ENCODE measurements around the gene SECISBP2L. TPM values are rescaled to one million over a fixed set of nuclear protein-coding genes. Genes with fewer than 3 reads are reported as not detected.

Gene SECISBP2L
- total RNA-seq, 1 donor from 2014 or later, result 55.0 TPM

GRCh38 chr15:49063402-49064280 lies 17.4 kb upstream of the SECISBP2L start:
- H3K36me3 Mint-ChIP-seq (ENCODE audit: insufficient read depth), result no peaks in the 10 kb centered on the region
- H3K4me1 Mint-ChIP-seq (ENCODE audit: low read depth), result no peaks in the 10 kb centered on the region
- no peak for DNase-seq (ENCODE audit: low spot score, unreplicated experiment)
- H3K9me3 Mint-ChIP-seq (ENCODE audit: low read depth), result no peaks in the 10 kb centered on the region
- no peak overlapping the region for H3K27ac Mint-ChIP-seq
- TF ChIP-seq CTCF (IDR thresholded peaks at IDR 0.05; ENCODE audit: unreplicated experiment), result no peak
- no peak overlapping the region for H3K4me3 Mint-ChIP-seq (ENCODE audit: low read depth)
- no peaks in the 10 kb centered on the region for H3K27me3 Mint-ChIP-seq

GRCh38 chr15:49062900-49063299 lies 16.7 kb upstream of the SECISBP2L start:
- no peak for DNase-seq (ENCODE audit: low spot score, unreplicated experiment)
- no peak for TF ChIP-seq CTCF (IDR thresholded peaks at IDR 0.05; ENCODE audit: unreplicated experiment)
- Mint-ChIP-seq H3K27ac (no peak overlapping the region), H3K9me3 (ENCODE audit: low read depth) (no peaks in the 10 kb centered on the region), H3K4me3 (ENCODE audit: low read depth) (no peak overlapping the region), H3K36me3 (ENCODE audit: insufficient read depth) (no peaks in the 10 kb centered on the region), H3K4me1 (ENCODE audit: low read depth) (no peaks in the 10 kb centered on the region), H3K27me3 (no peaks in the 10 kb centered on the region)

GRCh38 chr15:49060710-49061495 lies 14.7 kb upstream of the SECISBP2L start:
- Mint-ChIP-seq H3K4me3 (ENCODE audit: low read depth) (no peak overlapping the region), H3K27ac (no peak overlapping the region), H3K4me1 (ENCODE audit: low read depth) (no peaks in the 10 kb centered on the region), H3K9me3 (ENCODE audit: low read depth) (no peaks in the 10 kb centered on the region), H3K36me3 (ENCODE audit: insufficient read depth) (no peaks in the 10 kb centered on the region), H3K27me3 (no peaks in the 10 kb centered on the region)
- no peak for DNase-seq (ENCODE audit: low spot score, unreplicated experiment)
- TF ChIP-seq CTCF (IDR thresholded peaks at IDR 0.05; ENCODE audit: unreplicated experiment), result no peak

GRCh38 chr15:49059491-49059890 lies 13.2 kb upstream of the SECISBP2L start:
- TF ChIP-seq CTCF (IDR thresholded peaks at IDR 0.05; ENCODE audit: unreplicated experiment), result no peak
- Mint-ChIP-seq H3K36me3 (ENCODE audit: insufficient read depth) (no peaks in the 10 kb centered on the region), H3K27me3 (no peaks in the 10 kb centered on the region), H3K4me1 (ENCODE audit: low read depth) (no peaks in the 10 kb centered on the region), H3K27ac (no peak overlapping the region), H3K9me3 (ENCODE audit: low read depth) (no peaks in the 10 kb centered on the region), H3K4me3 (ENCODE audit: low read depth) (no peak overlapping the region)
- DNase-seq (ENCODE audit: low spot score, unreplicated experiment), result no peak

- H3K27ac Mint-ChIP-seq, result no peak overlapping the region
- DNase-seq (ENCODE audit: low spot score, unreplicated experiment), result no peak
- no peaks in the 10 kb centered on the region for H3K4me1 Mint-ChIP-seq (ENCODE audit: low read depth)
- no peaks in the 10 kb centered on the region for H3K27me3 Mint-ChIP-seq
- H3K36me3 Mint-ChIP-seq (ENCODE audit: insufficient read depth), result no peaks in the 10 kb centered on the region
- no peaks in the 10 kb centered on the region for H3K9me3 Mint-ChIP-seq (ENCODE audit: low read depth)
- no peak overlapping the region for H3K4me3 Mint-ChIP-seq (ENCODE audit: low read depth)
- no peak for TF ChIP-seq CTCF (IDR thresholded peaks at IDR 0.05; ENCODE audit: unreplicated experiment)
Observed at GRCh38 chr15:49058559-49058958, 12.3 kb upstream of the SECISBP2L start.

Measured in progenitor cell of endocrine pancreas (in vitro differentiated cells).